Ectodermal cell (in vitro differentiated cells): Measurements from ENCODE around the gene PDLIM4.
A peak's percentile ranks its signal among the peaks of the same experiment; 100 is the strongest.

ENCODE experiments used
- H3K27ac ChIP-seq: 2 replicates; pipeline ENCODE4 v1.7.0; 2013; ENCODE audit warnings: mild to moderate bottlenecking, low read depth, low read length; ENCODE audit not compliant: insufficient read depth, poor library complexity, severe bottlenecking
- H3K27me3 ChIP-seq: 2 replicates; pipeline ENCODE4 v1.7.0; 2013; ENCODE audit warnings: mild to moderate bottlenecking, low read length; ENCODE audit not compliant: insufficient read depth, control insufficient read depth, poor library complexity, severe bottlenecking
- H3K36me3 ChIP-seq: one replicate; pipeline ENCODE4 v1.7.0; 2013; ENCODE audit warnings: low read length; ENCODE audit not compliant: control insufficient read depth, insufficient read depth
- H3K4me1 ChIP-seq: one replicate; pipeline ENCODE4 v1.7.0; 2013; ENCODE audit warnings: low read length; ENCODE audit not compliant: control insufficient read depth, insufficient read depth
- H3K4me3 ChIP-seq: 2 replicates; pipeline ENCODE4 v1.7.0; 2013; ENCODE audit warnings: low read depth, low read length, control low read depth; ENCODE audit not compliant: insufficient read depth
- H3K9me3 ChIP-seq: 2 replicates; pipeline ENCODE4 v1.7.0; 2013; ENCODE audit warnings: mild to moderate bottlenecking, low read length, moderate library complexity; ENCODE audit not compliant: control insufficient read depth
- WGBS, 2 experiments: methylation state at CpG; one replicate each; pipeline ENCODE4 v1.1.7; 2013; ENCODE audit warnings: missing lambda C conversion rate in 2 of 2; 5-methylcytosine and 5-hydroxymethylcytosine counted together

Gene PDLIM4

GRCh38 chr5:132274050-132274792 is 16.7 kb downstream of the PDLIM4 start:
- 89 to 94% methylated on average over 14 of the region's 14 CpGs for WGBS, 2 experiments
- Histone ChIP-seq H3K27ac (no peak overlapping the region), H3K9me3 (no peaks in the 10 kb centered on the region), H3K4me3 (no peak overlapping the region), H3K36me3 (no peaks in the 10 kb centered on the region), H3K27me3 (no peaks in the 10 kb centered on the region), H3K4me1 (peaks cover 14% of the 10 kb centered on the region)

GRCh38 chr5:132275367-132276220 is 18.1 kb downstream of the PDLIM4 start:
- Histone ChIP-seq H3K4me1 (peaks cover 11% of the 10 kb centered on the region), H3K27ac (no peak overlapping the region), H3K36me3 (no peaks in the 10 kb centered on the region), H3K9me3 (no peaks in the 10 kb centered on the region), H3K27me3 (no peaks in the 10 kb centered on the region), H3K4me3 (no peak overlapping the region)
- 87 to 90% methylated on average over 5 of the region's 5 CpGs for WGBS, 2 experiments

GRCh38 chr5:132277256-132277655 is 19.8 kb downstream of the PDLIM4 start:
- Histone ChIP-seq H3K27me3 (no peaks in the 10 kb centered on the region), H3K27ac (no peak overlapping the region), H3K36me3 (no peaks in the 10 kb centered on the region), H3K9me3 (no peaks in the 10 kb centered on the region), H3K4me1 (peaks cover 11% of the 10 kb centered on the region), H3K4me3 (no peak overlapping the region)
- 95 to 98% methylated on average over 6 of the region's 6 CpGs for WGBS, 2 experiments

GRCh38 chr5:132277971-132278853 is 20.7 kb downstream of the PDLIM4 start:
- WGBS, 2 experiments: 88 to 89% methylated on average over 6 of the region's 6 CpGs
- H3K9me3 ChIP-seq: no peaks in the 10 kb centered on the region
- H3K27ac ChIP-seq: peak overlapping the region; percentile 36
- H3K4me1 ChIP-seq: peaks cover 11% of the 10 kb centered on the region
- no peaks in the 10 kb centered on the region for H3K36me3 ChIP-seq
- H3K27me3 ChIP-seq: no peaks in the 10 kb centered on the region
- H3K4me3 ChIP-seq: no peak overlapping the region

- 93 to 95% methylated on average over 3 of the region's 3 CpGs for WGBS, 2 experiments
- H3K27ac ChIP-seq: no peak overlapping the region
- H3K9me3 ChIP-seq: no peaks in the 10 kb centered on the region
- no peaks in the 10 kb centered on the region for H3K36me3 ChIP-seq
- H3K4me1 ChIP-seq: peaks cover 11% of the 10 kb centered on the region
- no peak overlapping the region for H3K4me3 ChIP-seq
- H3K27me3 ChIP-seq: no peaks in the 10 kb centered on the region
Observed at GRCh38 chr5:132279801-132280200, 22.3 kb downstream of the PDLIM4 start.

GRCh38 chr5:132280371-132281240 is 23.1 kb downstream of the PDLIM4 start:
- H3K27ac ChIP-seq: no peak overlapping the region
- no peaks in the 10 kb centered on the region for H3K27me3 ChIP-seq
- no peaks in the 10 kb centered on the region for H3K36me3 ChIP-seq
- peaks cover 11% of the 10 kb centered on the region for H3K4me1 ChIP-seq
- no peaks in the 10 kb centered on the region for H3K9me3 ChIP-seq
- no peak overlapping the region for H3K4me3 ChIP-seq
- 89 to 90% methylated on average over 2 to 5 of the region's 5 CpGs for WGBS, 2 experiments

- WGBS, 2 experiments: 93% methylated on average over 9 of the region's 9 CpGs
- Histone ChIP-seq H3K27me3 (no peaks in the 10 kb centered on the region), H3K4me3 (no peak overlapping the region), H3K36me3 (no peaks in the 10 kb centered on the region), H3K27ac (no peak overlapping the region), H3K4me1 (peaks cover 11% of the 10 kb centered on the region), H3K9me3 (no peaks in the 10 kb centered on the region)
Observed at GRCh38 chr5:132281856-132282614, 24.5 kb downstream of the PDLIM4 start.

- Histone ChIP-seq H3K27me3 (no peaks in the 10 kb centered on the region), H3K9me3 (no peaks in the 10 kb centered on the region), H3K4me1 (peaks cover 1% of the 10 kb centered on the region), H3K27ac (no peak overlapping the region), H3K36me3 (no peaks in the 10 kb centered on the region), H3K4me3 (no peak overlapping the region)
- WGBS, 2 experiments: 75 to 79% methylated on average over 5 of the region's 5 CpGs
Observed at GRCh38 chr5:132283423-132284043, 26.0 kb downstream of the PDLIM4 start.
